MM.1S (cell line): Measurements from ENCODE around the gene RALGAPA2.

Experiments used
- DNase-seq: peaks from one replicate; pipeline ENCODE4 v3.0.0-alpha.2; 2015
- H2AFZ ChIP-seq: fragments of 300-600 bp; sonication (generic); 2 replicates; pipeline ENCODE4 v1.6.0; 2016; ENCODE audit warnings: antibody characterized with exemption, low read length
- H3F3A ChIP-seq: fragments of 300-600 bp; sonication (generic); 2 replicates; pipeline ENCODE4 v1.6.1; 2016; ENCODE audit warnings: mild to moderate bottlenecking, antibody characterized with exemption, low read length, moderate library complexity, mixed read lengths; ENCODE audit not compliant: insufficient read depth
- H3K27ac ChIP-seq: fragments of 300-600 bp; sonication (generic); 2 replicates; pipeline ENCODE4 v1.5.1; 2016; ENCODE audit warnings: mild to moderate bottlenecking, low read length
- H3K27me3 ChIP-seq: fragments of 300-600 bp; sonication (generic); replicated peaks from 2 replicates; pipeline ENCODE4 v1.6.0; 2016; ENCODE audit warnings: low read length; ENCODE audit not compliant: insufficient read depth
- H3K36me3 ChIP-seq: fragments of 300-600 bp; sonication (generic); replicated peaks from 2 replicates; pipeline ENCODE4 v1.6.1; 2016; ENCODE audit warnings: mild to moderate bottlenecking, low read length, mixed read lengths; ENCODE audit not compliant: insufficient read depth
- H3K4me1 ChIP-seq: fragments of 300-600 bp; sonication (generic); 2 replicates; pipeline ENCODE4 v1.6.1; 2016; ENCODE audit warnings: low read length, mixed read lengths
- H3K4me2 ChIP-seq: fragments of 300-600 bp; sonication (generic); 2 replicates; pipeline ENCODE4 v1.6.0; 2016; ENCODE audit warnings: low read depth, low read length
- H3K4me3 ChIP-seq: fragments of 300-600 bp; sonication (generic); 2 replicates; pipeline ENCODE4 v1.5.1; 2016; ENCODE audit warnings: low read length, mixed read lengths
- H3K79me2 ChIP-seq: fragments of 300-600 bp; sonication (generic); 2 replicates; pipeline ENCODE4 v1.6.1; 2016; ENCODE audit warnings: mixed run types, low read length, mixed read lengths
- H3K9ac ChIP-seq: fragments of 300-600 bp; sonication (generic); 2 replicates; pipeline ENCODE4 v1.6.1; 2016; ENCODE audit warnings: low read length, mixed read lengths
- H3K9me2 ChIP-seq: fragments of 300-600 bp; sonication (generic); replicated peaks from 2 replicates; pipeline ENCODE4 v1.6.1; 2016; ENCODE audit warnings: mild to moderate bottlenecking, low read length, mixed read lengths; ENCODE audit not compliant: insufficient read depth
- H3K9me3 ChIP-seq: fragments of 300-600 bp; sonication (generic); replicated peaks from 2 replicates; pipeline ENCODE4 v1.6.1; 2016; ENCODE audit warnings: mild to moderate bottlenecking, low read length, mixed read lengths; ENCODE audit not compliant: insufficient read depth
- H4K20me1 ChIP-seq: fragments of 300-600 bp; sonication (generic); 2 replicates; pipeline ENCODE4 v1.6.1; 2016; ENCODE audit warnings: mild to moderate bottlenecking, low read length, moderate library complexity, mixed read lengths; ENCODE audit not compliant: insufficient read depth
- CTCF ChIP-seq: fragments of 300-600 bp; sonication (generic); IDR thresholded peaks from 2 replicates; pipeline ENCODE4 v1.5.1; 2016; ENCODE audit warnings: antibody characterized with exemption, low read length, mixed read lengths
- EZH2 ChIP-seq: fragments of 300-600 bp; sonication (generic); optimal IDR thresholded peaks from 2 replicates; pipeline ENCODE3; 2017; ENCODE audit warnings: low read depth, mild to moderate bottlenecking, antibody characterized with exemption, low read length, mixed read lengths
- EZH2phosphoT487 ChIP-seq: fragments of 300-600 bp; sonication (generic); IDR thresholded peaks from 2 replicates; pipeline ENCODE4 v1.6.1; 2018; ENCODE audit warnings: antibody characterized with exemption, low read length

RALGAPA2 gene

GRCh38 chr20:20699144-20699543, 13.3 kb downstream of the RALGAPA2 start:
- no peaks in the 10 kb centered on the region for H3K9me3 ChIP-seq
- H3K27me3 ChIP-seq = no peaks in the 10 kb centered on the region
- H3K4me1 ChIP-seq = no peaks in the 10 kb centered on the region
- H3K36me3 ChIP-seq = no peaks in the 10 kb centered on the region
- DNase-seq = no peak
- no peaks in the 10 kb centered on the region for H4K20me1 ChIP-seq
- H3K4me2 ChIP-seq = no peak overlapping the region
- H3F3A ChIP-seq = no peaks in the 10 kb centered on the region
- no peaks in the 10 kb centered on the region for H3K9me2 ChIP-seq
- H3K9ac ChIP-seq = no peak overlapping the region
- no peak overlapping the region for H2AFZ ChIP-seq
- no peak overlapping the region for H3K4me3 ChIP-seq
- no peak overlapping the region for H3K27ac ChIP-seq
- no peaks in the 10 kb centered on the region for H3K79me2 ChIP-seq
- TF ChIP-seq EZH2 (no peak), EZH2phosphoT487 (no peak), CTCF (no peak)

GRCh38 chr20:20697325-20697845, 15.1 kb downstream of the RALGAPA2 start:
- Histone ChIP-seq H3K9ac (no peak overlapping the region), H2AFZ (no peak overlapping the region), H3K4me3 (no peak overlapping the region), H3F3A (no peaks in the 10 kb centered on the region), H3K4me2 (no peak overlapping the region), H3K9me2 (no peaks in the 10 kb centered on the region), H3K27me3 (no peaks in the 10 kb centered on the region), H3K27ac (no peak overlapping the region), H3K36me3 (no peaks in the 10 kb centered on the region), H4K20me1 (no peaks in the 10 kb centered on the region), H3K4me1 (no peaks in the 10 kb centered on the region), H3K9me3 (no peaks in the 10 kb centered on the region), H3K79me2 (no peaks in the 10 kb centered on the region)
- DNase-seq = no peak
- TF ChIP-seq CTCF (no peak), EZH2 (no peak), EZH2phosphoT487 (no peak)

- TF ChIP-seq EZH2 (no peak), CTCF (no peak), EZH2phosphoT487 (no peak)
Measured at GRCh38 chr20:20695250-20695816, 17.1 kb downstream of the RALGAPA2 start.

More at GRCh38 chr20:20695250-20695816, 17.1 kb downstream of the RALGAPA2 start:
- DNase-seq = no peak
- no peak overlapping the region for H2AFZ ChIP-seq
- H3K9me2 ChIP-seq = no peaks in the 10 kb centered on the region
- H4K20me1 ChIP-seq = no peaks in the 10 kb centered on the region
- no peaks in the 10 kb centered on the region for H3K36me3 ChIP-seq
- H3K9ac ChIP-seq = no peak overlapping the region
- H3K4me3 ChIP-seq = no peak overlapping the region
- no peaks in the 10 kb centered on the region for H3K9me3 ChIP-seq
- H3K27ac ChIP-seq = no peak overlapping the region
- no peaks in the 10 kb centered on the region for H3K4me1 ChIP-seq
- no peaks in the 10 kb centered on the region for H3K79me2 ChIP-seq
- no peaks in the 10 kb centered on the region for H3K27me3 ChIP-seq
- H3F3A ChIP-seq = no peaks in the 10 kb centered on the region
- H3K4me2 ChIP-seq = no peak overlapping the region
